ENCODE data around the gene FAM156B. TPM values are rescaled to one million over a fixed set of nuclear protein-coding genes. Genes with fewer than 3 reads are reported as not detected.

The FAM156B gene
- total RNA-seq, 2 experiments from 2014 or later = 14.5 to 16.2 TPM

Other genes with a start within 250 kb of the FAM156B start
- not detected for gene SSX7, start 242.4 kb upstream of the FAM156B start, total RNA-seq
- gene SSX2, start 190.2 kb upstream of the FAM156B start, total RNA-seq = not detected
- gene SSX2B, start 146.1 kb upstream of the FAM156B start, total RNA-seq = not detected
- not detected for gene SPANXN5, start 99.9 kb upstream of the FAM156B start, total RNA-seq
- gene XAGE5, start 86.0 kb upstream of the FAM156B start, total RNA-seq = not detected
- not detected for gene XAGE3, start 29.2 kb upstream of the FAM156B start, total RNA-seq
- gene FAM156A, start 61.2 kb downstream of the FAM156B start, total RNA-seq = 10 to 100 TPM; 20.6 to 21.0 TPM
- under 1 TPM; 0.36 to 0.70 TPM for gene GPR173, start 151.5 kb downstream of the FAM156B start, total RNA-seq
- 10 to 100 TPM; 56.8 to 61.0 TPM for gene TSPYL2, start 185.0 kb downstream of the FAM156B start, total RNA-seq
- 10 to 100 TPM; 11.1 to 11.7 TPM for gene KANTR, start 196.8 kb downstream of the FAM156B start, total RNA-seq

Data from activated CD8-positive, alpha-beta T cell treated with anti-CD3 and anti-CD28 coated beads for 36 hours (primary cell).